GM03348 (cell line): ENCODE results near the gene TXN.
A peak's percentile ranks its signal among the peaks of the same experiment; 100 is the strongest.
"Not testable (repeated sequence)": the region's sequence is repeated elsewhere in the genome, so short reads cannot be mapped to it uniquely, and the experiment has no call there.

Experiments used
- DNase-seq: peaks from one replicate; pipeline ENCODE4 v3.0.0; 2012; ENCODE audit warnings: low spot score

The TXN gene

DNA sequence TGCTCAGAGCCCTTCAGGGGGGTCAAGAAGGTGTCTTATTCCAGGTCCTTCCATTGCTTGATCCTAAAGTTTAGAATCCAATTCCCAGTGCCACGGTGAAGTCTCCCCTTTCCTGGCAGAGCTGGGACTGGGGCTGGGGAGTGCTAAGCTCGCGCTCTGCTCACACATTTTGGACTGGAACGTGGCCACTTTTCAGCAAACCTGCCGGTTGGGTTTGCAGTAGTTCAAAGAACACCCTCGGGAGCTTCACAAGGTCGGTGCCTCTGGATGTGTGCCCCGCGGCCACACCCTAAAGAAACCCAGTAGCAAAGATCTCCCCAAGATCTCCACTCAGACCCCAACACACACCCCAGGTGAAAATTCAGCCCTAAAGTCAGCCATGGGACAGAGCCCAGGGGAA is 48.3 kb downstream of the TXN start, which contains the start of gene C9orf152:
Gene C9orf152, minus strand, starts transcription at position 129 of the 400 bp plus-strand sequence. CDS start 580 bp downstream, outside the sequence.
- DNase-seq: no peak

DNA sequence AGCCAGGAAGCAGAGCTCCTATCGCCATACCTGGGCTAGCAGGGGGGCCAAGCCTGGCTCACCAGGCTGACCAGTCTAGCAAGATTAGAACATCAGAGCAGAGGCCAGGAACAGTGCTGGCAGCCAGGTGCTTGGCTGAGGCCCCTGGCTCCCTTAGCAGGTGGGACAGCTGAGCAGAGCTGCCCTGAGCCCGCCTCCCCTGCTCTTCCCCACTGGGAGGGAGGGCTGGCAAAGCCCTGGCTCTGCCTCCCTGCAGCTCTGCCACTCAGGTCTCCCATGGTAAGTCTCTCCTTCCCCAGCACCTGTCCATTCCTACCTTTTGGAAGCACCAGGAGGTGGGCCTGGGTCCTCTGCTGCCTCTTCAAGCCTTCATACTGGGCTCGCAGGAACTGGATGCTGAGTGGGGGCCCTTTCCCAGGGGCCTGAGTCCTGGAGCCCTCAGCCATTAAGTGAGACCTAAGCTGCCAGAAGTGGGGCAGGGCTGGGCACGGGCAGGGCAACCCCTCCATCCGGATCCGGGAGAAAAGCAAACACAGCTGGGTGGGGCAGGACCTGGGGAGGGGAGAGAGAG is 49.2 kb downstream of the TXN start:
- DNase-seq: no peak

DNA sequence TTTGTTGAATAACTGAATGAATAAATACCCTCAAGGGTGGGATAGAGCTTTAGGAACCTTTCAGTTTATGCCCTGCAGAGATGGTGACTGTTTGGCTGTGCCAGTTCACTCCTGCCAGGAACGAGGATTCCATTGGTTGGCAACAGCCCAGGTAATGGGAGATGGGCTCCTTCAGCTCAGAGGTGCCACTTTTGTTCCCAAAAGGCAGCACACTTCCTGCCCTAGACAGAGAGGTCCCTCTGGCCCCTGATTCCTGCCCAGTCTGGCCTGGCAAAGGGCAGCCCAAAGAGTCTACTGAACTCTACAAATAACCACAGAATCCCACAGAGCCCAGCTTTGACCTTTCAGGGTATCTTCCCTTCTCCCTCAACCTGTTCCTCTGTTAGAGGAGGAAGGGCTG is 49.9 kb downstream of the TXN start:
- DNase-seq: no peak

DNA sequence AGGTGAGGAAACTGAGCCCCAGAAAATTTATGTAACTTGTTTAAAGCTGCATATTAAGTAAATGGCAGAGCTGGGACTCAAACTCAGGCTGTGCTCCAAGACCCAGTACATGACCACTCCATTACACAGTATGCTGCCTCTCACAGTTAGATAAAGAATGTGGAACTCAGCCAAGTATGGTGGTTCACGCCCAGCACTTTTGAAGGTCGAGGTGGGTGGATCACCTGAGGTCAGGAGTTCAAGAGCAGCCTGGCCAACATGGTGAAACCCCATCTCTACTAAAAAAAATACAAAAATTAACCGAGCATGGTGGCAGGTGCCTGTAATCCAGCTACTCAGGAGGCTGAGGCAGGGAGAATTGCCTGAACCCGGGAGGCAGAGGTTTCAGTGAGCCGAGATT is 50.7 kb downstream of the TXN start:
- DNase-seq: not testable (repeated sequence)

DNA sequence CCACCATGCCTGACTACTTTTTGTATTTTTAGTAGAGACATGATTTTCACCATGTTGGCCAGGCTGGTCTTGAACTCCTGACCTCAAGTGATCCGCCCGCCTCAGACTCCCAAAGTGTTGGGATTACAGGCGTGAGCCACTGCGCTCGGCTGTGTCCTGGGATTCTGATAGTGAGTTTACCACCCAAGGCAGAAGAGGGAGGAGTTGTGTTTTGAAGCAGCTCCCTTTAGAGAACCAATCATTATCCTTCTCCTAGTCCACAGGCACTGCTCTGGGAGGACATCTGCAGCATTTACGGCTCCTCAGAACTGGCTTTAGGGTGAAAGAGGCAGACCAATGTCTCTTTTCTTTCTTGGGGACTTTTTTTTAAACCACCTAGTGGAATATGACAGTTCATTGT is 54.1 kb downstream of the TXN start:
- no peak for DNase-seq

DNA sequence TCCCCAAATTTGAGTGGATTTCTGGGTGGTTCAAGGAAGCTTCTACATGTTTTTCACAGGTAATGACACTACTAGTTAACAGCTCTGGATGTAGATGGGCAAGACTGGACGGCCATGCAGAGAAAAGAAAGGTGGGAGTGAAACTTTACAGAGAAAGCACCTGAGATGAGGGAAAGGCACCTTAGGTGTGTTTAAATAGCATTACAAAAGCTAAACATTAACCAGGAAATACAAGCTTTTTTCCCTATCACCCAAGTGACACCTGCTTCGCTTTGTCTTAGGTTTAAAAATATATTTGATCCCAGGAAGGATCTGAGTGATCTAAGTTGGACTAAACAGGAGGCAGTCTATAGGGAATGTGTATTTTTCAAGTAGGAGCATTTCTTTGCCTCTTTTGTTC is 56.7 kb downstream of the TXN start:
- DNase-seq: no peak

DNA sequence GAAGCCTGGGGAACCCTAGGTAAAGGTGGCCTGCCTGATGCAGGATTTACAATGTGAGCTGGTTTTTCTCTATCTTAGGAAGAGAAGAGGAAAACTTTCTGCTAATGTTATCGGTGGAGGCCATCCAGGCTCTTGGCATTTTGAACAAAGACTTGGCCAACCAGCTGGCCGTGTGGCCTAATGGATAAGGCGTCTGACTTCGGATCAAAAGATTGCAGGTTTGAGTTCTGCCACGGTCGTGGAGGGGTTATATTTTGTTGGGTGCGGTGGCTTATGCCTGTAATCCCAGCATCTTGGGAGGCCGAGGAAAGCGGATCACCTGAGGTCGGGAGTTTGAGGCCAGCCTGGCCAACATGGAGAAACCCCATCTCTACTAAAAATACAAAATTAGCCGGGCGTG is 58.0 kb downstream of the TXN start:
- no peak for DNase-seq

DNA sequence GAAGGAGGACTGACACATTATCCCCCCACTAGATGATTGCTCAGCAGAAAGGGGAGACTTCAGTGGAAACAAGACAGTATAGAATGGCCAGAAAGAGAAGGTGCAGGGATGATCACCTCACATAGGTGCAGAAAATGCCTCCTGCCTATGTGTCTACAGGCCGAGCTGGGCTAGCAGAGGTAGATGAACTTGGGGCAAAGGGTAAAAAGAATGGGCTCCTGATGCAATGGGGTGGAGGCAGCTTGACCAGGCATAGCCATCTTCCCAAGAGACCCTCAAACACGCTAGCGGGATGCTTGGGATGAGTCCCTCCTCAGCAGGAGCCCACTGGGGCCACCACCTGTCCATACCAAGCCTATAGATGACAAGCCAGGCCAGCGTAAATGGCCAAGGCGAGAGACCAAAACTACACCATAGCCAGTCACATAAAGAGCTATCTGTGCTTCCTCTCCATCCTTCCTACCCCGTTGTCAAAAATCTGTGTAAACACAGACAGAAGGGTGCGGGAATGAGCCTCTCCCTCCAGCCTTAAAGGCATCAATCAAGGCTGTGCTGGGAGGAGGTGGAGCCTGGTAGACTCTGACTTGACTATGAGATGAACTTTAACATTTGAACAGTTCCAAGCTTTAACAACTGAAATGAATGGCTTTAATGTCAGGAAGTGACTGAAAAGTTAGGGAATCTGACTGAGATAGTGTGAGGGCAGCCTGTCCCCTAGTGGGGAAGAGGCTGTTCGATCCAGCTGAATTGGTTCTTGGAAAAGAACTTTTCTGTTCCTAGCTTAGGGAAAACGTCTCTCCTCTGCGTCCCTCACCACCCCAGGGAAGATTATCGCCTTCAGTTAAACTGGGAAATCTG is 58.7 kb downstream of the TXN start:
- DNase-seq: peak; percentile 62

DNA sequence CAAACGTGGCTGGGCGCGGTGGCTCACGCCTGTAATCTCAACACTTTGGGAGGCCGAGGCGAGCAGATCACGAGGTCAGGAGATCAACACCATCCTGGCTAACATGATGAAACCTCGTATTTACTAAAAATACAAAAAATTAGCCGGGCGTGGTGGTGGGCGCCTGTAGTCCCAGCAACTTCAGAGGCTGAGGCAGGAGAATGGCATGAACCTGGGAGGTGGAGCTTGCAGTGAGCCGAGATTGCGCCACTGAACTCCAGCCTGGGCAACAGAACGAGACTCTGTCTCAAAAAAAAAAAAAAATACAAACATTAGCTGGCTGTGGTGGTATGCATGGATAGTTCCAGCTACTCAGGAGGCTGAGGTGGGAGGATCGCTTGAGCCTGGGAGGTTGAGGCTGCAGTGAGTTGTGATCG is 60.2 kb downstream of the TXN start:
- not testable (repeated sequence) for DNase-seq
